Testis (tissue), 2 donors: Measurements from ENCODE around the gene AUP1.

Experiments
- POLR2A ChIP-seq: fragments of 450-650 bp; IDR thresholded peaks from one replicate; pipeline ENCODE4 v1.6.1; 2017; ENCODE audit warnings: antibody characterized with exemption, mild to moderate bottlenecking, moderate library complexity
- TF ChIP-seq, protein P1 (sequence below), 3 experiments: fragments of 450-650 bp in 2 of 3; fragments of 200-600 bp in 1 of 3; sonication (generic) in 1 of 3; IDR thresholded peaks; one replicate each; pipeline ENCODE4 v1.5.1; 2016 to 2019; ENCODE audit warnings: antibody characterized with exemption in 3 of 3, mild to moderate bottlenecking in 2 of 3, moderate library complexity in 1 of 3

DNA sequence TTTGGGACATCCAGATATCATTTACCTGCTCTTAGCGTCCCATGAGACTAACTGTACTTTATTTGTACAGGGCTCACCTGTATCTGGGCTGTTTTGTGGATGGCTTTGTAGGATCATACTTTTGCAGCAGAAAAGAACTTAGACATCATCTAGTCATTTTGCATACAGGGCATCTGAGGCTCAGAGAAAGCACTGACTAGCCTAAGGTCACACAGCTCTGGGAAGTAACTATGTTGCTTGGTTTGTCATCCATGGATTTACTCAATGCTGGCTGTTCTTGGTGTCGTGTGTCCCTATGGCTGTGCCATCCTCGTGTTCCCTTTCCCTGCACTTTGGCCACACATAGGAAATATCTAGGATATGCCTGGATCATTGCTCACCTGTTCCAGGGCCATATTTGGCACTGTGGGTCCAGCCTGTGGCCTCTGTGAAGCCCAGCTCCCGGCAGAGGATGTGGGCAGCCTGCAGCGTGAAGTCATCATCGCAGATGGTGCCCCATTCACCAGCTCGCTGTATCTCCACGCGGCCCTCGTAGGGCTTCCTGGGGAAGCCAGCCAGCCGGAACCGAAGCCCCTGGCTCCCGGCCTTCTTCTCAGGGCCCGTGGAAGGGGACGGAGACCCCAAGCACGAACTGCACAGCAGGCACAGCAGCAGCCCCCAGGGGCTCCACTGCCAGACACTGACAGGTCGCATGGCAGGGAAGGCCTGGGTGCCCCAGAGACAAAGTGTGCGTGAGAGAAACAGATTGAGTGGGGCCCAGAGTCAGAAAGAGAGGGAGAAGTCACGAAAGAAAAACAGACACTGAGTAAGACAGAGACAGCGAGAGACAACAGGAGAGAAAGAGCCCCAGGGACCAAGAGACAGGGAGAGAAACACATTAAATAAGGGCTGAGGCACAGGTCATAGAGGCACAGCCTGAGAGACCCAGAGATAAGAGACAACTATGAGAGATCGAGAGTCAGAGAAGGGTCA lies 22.7 kb upstream of the AUP1 start:
- TF ChIP-seq, protein P1, sequence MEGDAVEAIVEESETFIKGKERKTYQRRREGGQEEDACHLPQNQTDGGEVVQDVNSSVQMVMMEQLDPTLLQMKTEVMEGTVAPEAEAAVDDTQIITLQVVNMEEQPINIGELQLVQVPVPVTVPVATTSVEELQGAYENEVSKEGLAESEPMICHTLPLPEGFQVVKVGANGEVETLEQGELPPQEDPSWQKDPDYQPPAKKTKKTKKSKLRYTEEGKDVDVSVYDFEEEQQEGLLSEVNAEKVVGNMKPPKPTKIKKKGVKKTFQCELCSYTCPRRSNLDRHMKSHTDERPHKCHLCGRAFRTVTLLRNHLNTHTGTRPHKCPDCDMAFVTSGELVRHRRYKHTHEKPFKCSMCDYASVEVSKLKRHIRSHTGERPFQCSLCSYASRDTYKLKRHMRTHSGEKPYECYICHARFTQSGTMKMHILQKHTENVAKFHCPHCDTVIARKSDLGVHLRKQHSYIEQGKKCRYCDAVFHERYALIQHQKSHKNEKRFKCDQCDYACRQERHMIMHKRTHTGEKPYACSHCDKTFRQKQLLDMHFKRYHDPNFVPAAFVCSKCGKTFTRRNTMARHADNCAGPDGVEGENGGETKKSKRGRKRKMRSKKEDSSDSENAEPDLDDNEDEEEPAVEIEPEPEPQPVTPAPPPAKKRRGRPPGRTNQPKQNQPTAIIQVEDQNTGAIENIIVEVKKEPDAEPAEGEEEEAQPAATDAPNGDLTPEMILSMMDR (IDR thresholded peaks at IDR 0.05) = no peak
- no peak for TF ChIP-seq POLR2A
